HG02943 (cell line): ENCODE data around the gene EEF1G.
"Not testable (repeated sequence)": the region's sequence is repeated elsewhere in the genome, so short reads cannot be mapped to it uniquely, and the experiment has no call there.

Source experiments
- ATAC-seq: cut with Tn5 transposase; IDR thresholded peaks from one replicate; pipeline ENCODE4 v1.9.1; 2021; ENCODE audit warnings: mild to moderate bottlenecking, low read depth, moderate library complexity; ENCODE audit not compliant: unreplicated experiment

Gene EEF1G

GRCh38 chr11:62579252-62579651 lies 5.6 kb upstream of the EEF1G start:
- no peak for ATAC-seq

- no peak for ATAC-seq
Observed at GRCh38 chr11:62578541-62578940, 4.8 kb upstream of the EEF1G start.

GRCh38 chr11:62577046-62577714 lies 3.5 kb upstream of the EEF1G start:
- ATAC-seq, result no peak

- no peak for ATAC-seq
Observed at GRCh38 chr11:62575837-62576236, 2.1 kb upstream of the EEF1G start.

GRCh38 chr11:62575156-62575555 lies 1.5 kb upstream of the EEF1G start:
- ATAC-seq, result no peak

GRCh38 chr11:62574363-62575071 lies 826 bp upstream of the EEF1G start:
- ATAC-seq, result peak; percentile 9

GRCh38 chr11:62573006-62573591 lies 592 bp downstream of the EEF1G start:
- ATAC-seq, result no peak

GRCh38 chr11:62572431-62572830 lies 1.3 kb downstream of the EEF1G start:
- ATAC-seq, result no peak

- not testable (repeated sequence) for ATAC-seq
Observed at GRCh38 chr11:62571493-62571892, 2.2 kb downstream of the EEF1G start.

- ATAC-seq, result not testable (repeated sequence)
Observed at GRCh38 chr11:62570903-62571302, 2.8 kb downstream of the EEF1G start.

- ATAC-seq, result no peak
Observed at GRCh38 chr11:62569611-62570010, 4.1 kb downstream of the EEF1G start.

GRCh38 chr11:62567018-62567633 lies 6.6 kb downstream of the EEF1G start:
- no peak for ATAC-seq

GRCh38 chr11:62566247-62566646 lies 7.4 kb downstream of the EEF1G start:
- no peak for ATAC-seq

GRCh38 chr11:62565100-62565802 lies 8.4 kb downstream of the EEF1G start:
- no peak for ATAC-seq

GRCh38 chr11:62561677-62562230 lies 11.9 kb downstream of the EEF1G start:
- ATAC-seq, result not testable (repeated sequence)

GRCh38 chr11:62560566-62561103 lies 13.1 kb downstream of the EEF1G start:
- ATAC-seq, result no peak

GRCh38 chr11:62559626-62560025 lies 14.1 kb downstream of the EEF1G start:
- ATAC-seq, result not testable (repeated sequence)

- ATAC-seq, result no peak
Observed at GRCh38 chr11:62559204-62559603, 14.5 kb downstream of the EEF1G start.

- ATAC-seq, result no peak
Observed at GRCh38 chr11:62558669-62559068, 15.0 kb downstream of the EEF1G start.
